ENCODE results near the gene TMEM201.

DNA sequence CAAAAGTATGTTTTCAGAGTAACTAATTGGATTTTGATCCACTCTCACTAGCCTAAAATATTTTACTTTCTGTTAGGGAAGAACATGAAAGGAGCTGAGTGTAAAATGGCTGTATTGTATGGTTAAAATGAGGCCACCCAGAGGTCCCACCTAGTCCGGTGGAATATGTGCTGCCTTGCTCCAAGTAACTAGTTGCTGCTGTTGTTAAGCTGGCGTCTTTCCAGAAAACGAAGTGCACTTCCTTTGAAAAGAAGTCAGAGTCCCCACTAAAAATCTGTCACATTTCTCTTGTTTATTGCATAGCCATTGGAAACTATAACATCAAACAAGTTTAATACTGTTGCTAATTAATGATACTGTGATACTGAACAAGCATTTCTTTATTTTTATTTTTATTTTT, 46.3 kb upstream of the TMEM201 start:
- TF ChIP-seq, protein P1, sequence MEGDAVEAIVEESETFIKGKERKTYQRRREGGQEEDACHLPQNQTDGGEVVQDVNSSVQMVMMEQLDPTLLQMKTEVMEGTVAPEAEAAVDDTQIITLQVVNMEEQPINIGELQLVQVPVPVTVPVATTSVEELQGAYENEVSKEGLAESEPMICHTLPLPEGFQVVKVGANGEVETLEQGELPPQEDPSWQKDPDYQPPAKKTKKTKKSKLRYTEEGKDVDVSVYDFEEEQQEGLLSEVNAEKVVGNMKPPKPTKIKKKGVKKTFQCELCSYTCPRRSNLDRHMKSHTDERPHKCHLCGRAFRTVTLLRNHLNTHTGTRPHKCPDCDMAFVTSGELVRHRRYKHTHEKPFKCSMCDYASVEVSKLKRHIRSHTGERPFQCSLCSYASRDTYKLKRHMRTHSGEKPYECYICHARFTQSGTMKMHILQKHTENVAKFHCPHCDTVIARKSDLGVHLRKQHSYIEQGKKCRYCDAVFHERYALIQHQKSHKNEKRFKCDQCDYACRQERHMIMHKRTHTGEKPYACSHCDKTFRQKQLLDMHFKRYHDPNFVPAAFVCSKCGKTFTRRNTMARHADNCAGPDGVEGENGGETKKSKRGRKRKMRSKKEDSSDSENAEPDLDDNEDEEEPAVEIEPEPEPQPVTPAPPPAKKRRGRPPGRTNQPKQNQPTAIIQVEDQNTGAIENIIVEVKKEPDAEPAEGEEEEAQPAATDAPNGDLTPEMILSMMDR (conservative IDR thresholded peaks at IDR 0.05 in 1 of 2, IDR thresholded peaks at IDR 0.05 in 1 of 2; ENCODE audit: extremely low read depth in 1 of 2, insufficient read depth in 1 of 2, low read depth in 1 of 2, low read length in 2 of 2): no peak
- TF ChIP-seq EZH2 (IDR thresholded peaks at IDR 0.05; ENCODE audit: borderline replicate concordance, low read length): no peak
